H9 (cell line): ENCODE results near the gene FANK1. TPM values are rescaled to one million over a fixed set of nuclear protein-coding genes. Genes with fewer than 3 reads are reported as not detected.
"Not testable (repeated sequence)": the region's sequence is repeated elsewhere in the genome, so short reads cannot be mapped to it uniquely, and the experiment has no call there.

Experiments used
- DNase-seq: peaks from one replicate; pipeline ENCODE4 v3.0.0-alpha.2; 2017
- H2AFZ ChIP-seq: one replicate; pipeline ENCODE4 v1.6.1; 2013; ENCODE audit warnings: mild to moderate bottlenecking, low read length, control low read depth, moderate library complexity
- H2AK5ac ChIP-seq: 2 replicates; pipeline ENCODE4 v1.6.1; 2013; ENCODE audit warnings: low read length, control low read depth, mixed read lengths; ENCODE audit not compliant: insufficient read length
- H2BK120ac ChIP-seq: one replicate; pipeline ENCODE4 v1.6.1; 2013; ENCODE audit warnings: low read depth, mild to moderate bottlenecking, low read length, control low read depth, inconsistent platforms; ENCODE audit not compliant: poor library complexity, severe bottlenecking
- H2BK12ac ChIP-seq: 2 replicates; pipeline ENCODE4 v1.6.1; 2013; ENCODE audit warnings: low read length, control low read depth, mixed read lengths, low read depth; ENCODE audit not compliant: insufficient read length
- H2BK15ac ChIP-seq: 2 replicates; pipeline ENCODE4 v1.6.1; 2013; ENCODE audit warnings: low read depth, low read length, control low read depth
- H2BK20ac ChIP-seq: one replicate; pipeline ENCODE4 v1.6.1; 2013; ENCODE audit warnings: low read depth, mild to moderate bottlenecking, low read length, control low read depth, inconsistent platforms; ENCODE audit not compliant: poor library complexity, severe bottlenecking
- H2BK5ac ChIP-seq: 2 replicates; pipeline ENCODE4 v1.6.1; 2013; ENCODE audit warnings: low read length, control low read depth, mixed read lengths; ENCODE audit not compliant: insufficient read length
- H3K14ac ChIP-seq: 2 replicates; pipeline ENCODE4 v1.6.1; 2013; ENCODE audit warnings: low read length, control low read depth; ENCODE audit not compliant: insufficient read depth
- H3K18ac ChIP-seq: 2 replicates; pipeline ENCODE4 v1.6.1; 2013; ENCODE audit warnings: low read depth, mild to moderate bottlenecking, mixed read lengths, low read length, control low read depth; ENCODE audit not compliant: insufficient read length
- H3K23ac ChIP-seq: 2 replicates; pipeline ENCODE4 v1.6.1; 2013; ENCODE audit warnings: low read length, control low read depth, mixed read lengths, low read depth; ENCODE audit not compliant: insufficient read length
- H3K23me2 ChIP-seq: 2 replicates; pipeline ENCODE4 v1.6.1; 2013; ENCODE audit warnings: low read depth, mild to moderate bottlenecking, mixed read lengths, low read length, control low read depth; ENCODE audit not compliant: insufficient read length, poor library complexity, severe bottlenecking
- H3K27ac ChIP-seq: 2 replicates; pipeline ENCODE4 v1.5.1; 2013; ENCODE audit warnings: low read length, control low read depth, mixed read lengths, low read depth; ENCODE audit not compliant: insufficient read length
- H3K27me3 ChIP-seq: 2 replicates; pipeline ENCODE4 v1.6.1; 2013; ENCODE audit warnings: low read length, control low read depth, inconsistent platforms; ENCODE audit not compliant: insufficient read depth
- H3K4ac ChIP-seq: 2 replicates; pipeline ENCODE4 v1.6.1; 2013; ENCODE audit warnings: low read depth, mild to moderate bottlenecking, control low read depth, inconsistent platforms, low read length, moderate library complexity
- H3K4me1 ChIP-seq: 2 replicates; pipeline ENCODE4 v1.6.1; 2013; ENCODE audit warnings: low read length, control low read depth, inconsistent platforms; ENCODE audit not compliant: insufficient read depth
- H3K4me2 ChIP-seq: 2 replicates; pipeline ENCODE4 v1.6.1; 2013; ENCODE audit warnings: low read length, control low read depth, mixed read lengths; ENCODE audit not compliant: insufficient read length, insufficient read depth
- H3K56ac ChIP-seq: 2 replicates; pipeline ENCODE4 v1.6.1; 2013; ENCODE audit warnings: low read depth, mild to moderate bottlenecking, mixed read lengths, low read length, control low read depth; ENCODE audit not compliant: insufficient read length
- H3K79me1 ChIP-seq: 2 replicates; pipeline ENCODE4 v1.6.1; 2013; ENCODE audit warnings: low read depth, mild to moderate bottlenecking, moderate library complexity, low read length, control low read depth, inconsistent platforms; ENCODE audit not compliant: insufficient read depth, poor library complexity, severe bottlenecking
- H3K79me2 ChIP-seq: 2 replicates; pipeline ENCODE4 v1.6.1; 2013; ENCODE audit warnings: low read length, control low read depth, inconsistent platforms; ENCODE audit not compliant: insufficient read depth
- H3K9ac ChIP-seq: 2 replicates; pipeline ENCODE4 v1.6.1; 2013; ENCODE audit warnings: low read length, control low read depth, mixed read lengths; ENCODE audit not compliant: insufficient read length; ENCODE audit errors: extremely low read depth
- H3K9me3 ChIP-seq: one replicate; pipeline ENCODE4 v1.6.1; 2013; ENCODE audit warnings: low read depth, low read length, inconsistent platforms; ENCODE audit not compliant: control insufficient read depth
- H3T11ph ChIP-seq: one replicate; pipeline ENCODE4 v1.6.1; 2013; ENCODE audit warnings: mild to moderate bottlenecking, low read length, control low read depth, inconsistent platforms
- H4K20me1 ChIP-seq: one replicate; pipeline ENCODE4 v1.6.1; 2013; ENCODE audit not compliant: control insufficient read depth, insufficient read length, insufficient read depth
- H4K5ac ChIP-seq: 2 replicates; pipeline ENCODE4 v1.6.1; 2013; ENCODE audit warnings: low read depth, mild to moderate bottlenecking, mixed read lengths, low read length, control low read depth; ENCODE audit not compliant: insufficient read length
- H4K8ac ChIP-seq: replicated peaks from 2 replicates; pipeline ENCODE4 v1.6.1; 2013; ENCODE audit warnings: low read length, control low read depth, mixed read lengths, low read depth; ENCODE audit not compliant: insufficient read length
- H4K91ac ChIP-seq: 2 replicates; pipeline ENCODE4 v1.6.1; 2013; ENCODE audit warnings: low read depth, mild to moderate bottlenecking, moderate library complexity, mixed read lengths, low read length, control low read depth; ENCODE audit not compliant: insufficient read length
- H3K27ac Mint-ChIP-seq, 3 experiments: 2 replicates in 2 of 3; 3 replicates in 1 of 3; pipeline ENCODE4 v1.8.0; 2020 to 2021; ENCODE audit warnings: mixed read lengths in 3 of 3, mild to moderate bottlenecking in 1 of 3, moderate library complexity in 1 of 3
- H3K27me3 Mint-ChIP-seq: 2 replicates; pipeline ENCODE4 v1.8.0; 2021; ENCODE audit warnings: low read depth, mild to moderate bottlenecking, moderate library complexity, mixed read lengths
- H3K36me3 Mint-ChIP-seq, 3 experiments: 2 replicates in 2 of 3; 3 replicates in 1 of 3; pipeline ENCODE4 v1.8.0; 2020 to 2021; ENCODE audit warnings: low read depth in 3 of 3, mixed read lengths in 3 of 3; ENCODE audit not compliant: insufficient read depth in 1 of 3
- H3K4me1 Mint-ChIP-seq, 2 experiments: 2 replicates each; pipeline ENCODE4 v1.8.0; 2020; ENCODE audit warnings: mixed read lengths in 2 of 2
- H3K4me3 Mint-ChIP-seq, 2 experiments: 2 replicates in 1 of 2; 3 replicates in 1 of 2; pipeline ENCODE4 v1.8.0; 2020 to 2021; ENCODE audit warnings: mild to moderate bottlenecking in 2 of 2, mixed read lengths in 2 of 2, moderate library complexity in 1 of 2
- H3K9me3 Mint-ChIP-seq, 2 experiments: 2 replicates in 1 of 2; 3 replicates in 1 of 2; pipeline ENCODE4 v1.8.0; 2020; ENCODE audit warnings: mild to moderate bottlenecking in 2 of 2, mixed read lengths in 2 of 2, moderate library complexity in 1 of 2
- WGBS: extraction: QIAGEN DNeasy Blood & Tissue Kit; methylation state at CpG from one replicate; pipeline ENCODE4 v1.1.7; 2013; ENCODE audit warnings: missing lambda C conversion rate, low lambda C conversion rate, mixed read lengths; ENCODE audit not compliant: insufficient read length; ENCODE audit errors: extremely low coverage; 5-methylcytosine and 5-hydroxymethylcytosine counted together
- total RNA-seq: library from RNA; stranded (reverse); gene quantifications from 2 replicates; pipeline ENCODE4 v1.2.1, GENCODE V29; 2021

FANK1 gene
- total RNA-seq, 1 experiment from 2014 or later, result 0.68 TPM

DNA sequence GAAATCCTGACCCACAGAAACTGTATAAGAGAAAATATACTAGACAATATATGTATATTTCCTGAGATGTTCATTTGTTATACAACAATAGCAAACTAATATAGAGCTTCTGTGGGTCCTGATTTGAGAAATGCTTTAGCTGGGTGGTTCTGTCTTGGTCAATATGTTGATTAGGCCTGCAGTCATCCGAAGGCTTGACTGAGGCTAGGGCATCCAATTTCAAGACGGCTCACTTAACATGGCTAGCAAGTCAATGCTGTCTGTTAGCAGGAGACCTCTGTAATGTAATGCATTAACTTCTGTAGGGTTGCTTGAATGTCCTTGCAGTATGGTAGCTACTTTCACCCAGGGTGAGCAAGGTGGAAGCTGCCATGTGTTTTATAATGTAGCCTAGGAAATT, 12.4 kb downstream of the FANK1 start:
- not testable (repeated sequence) for H3K23ac ChIP-seq, H3K56ac ChIP-seq, H2BK15ac ChIP-seq, H3K27ac Mint-ChIP-seq, H3K4me1 ChIP-seq, DNase-seq, H3K27me3 Mint-ChIP-seq, H3K4ac ChIP-seq, H2AK5ac ChIP-seq, H3K79me2 ChIP-seq, H4K91ac ChIP-seq, H3K18ac ChIP-seq, H3K27ac ChIP-seq, H3T11ph ChIP-seq, H4K5ac ChIP-seq, H3K23me2 ChIP-seq, H2BK12ac ChIP-seq, H3K4me2 ChIP-seq, H3K4me3 Mint-ChIP-seq, H3K4me1 Mint-ChIP-seq, H2BK20ac ChIP-seq, H2BK120ac ChIP-seq, H4K8ac ChIP-seq, H3K79me1 ChIP-seq, H2AFZ ChIP-seq, H3K9ac ChIP-seq, H2BK5ac ChIP-seq, H4K20me1 ChIP-seq, H3K27me3 ChIP-seq, H3K14ac ChIP-seq
- Mint-ChIP-seq H3K36me3 (peaks cover 2 to 22% (median 14%) of the 10 kb centered on the region in 3 experiments), H3K9me3 (peaks cover 20 to 23% of the 10 kb centered on the region in 2 experiments)
- no CpG with 5 or more reads among the region's 2 CpGs for WGBS
- peaks cover 11% of the 10 kb centered on the region for H3K9me3 ChIP-seq

DNA sequence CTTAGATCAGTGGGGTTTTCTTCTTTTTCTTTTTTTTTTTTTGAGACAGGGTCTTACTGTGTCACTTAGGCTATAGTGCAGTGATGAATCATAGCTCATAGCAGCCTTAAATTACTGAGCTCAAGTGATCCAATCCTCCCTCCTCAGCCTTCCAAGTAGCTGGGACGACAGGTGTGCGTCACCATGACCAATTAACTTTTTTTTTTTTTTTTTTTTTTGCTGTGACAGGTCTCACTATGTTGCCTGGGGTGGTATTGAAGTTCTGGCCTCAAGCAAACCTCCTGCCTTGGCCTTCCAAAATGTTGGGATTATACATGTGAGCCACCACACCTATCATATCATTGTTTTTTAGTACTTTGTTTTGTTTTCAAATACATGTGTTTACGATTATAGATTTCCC, 13.1 kb downstream of the FANK1 start:
- not testable (repeated sequence) for H2BK20ac ChIP-seq, H3K79me2 ChIP-seq, H3K27ac Mint-ChIP-seq, H3K9ac ChIP-seq, H3K4ac ChIP-seq, H2BK12ac ChIP-seq, H3K56ac ChIP-seq, H2AK5ac ChIP-seq, H3K27me3 Mint-ChIP-seq, H4K5ac ChIP-seq, H3K27me3 ChIP-seq, H3K4me1 Mint-ChIP-seq, H2BK15ac ChIP-seq, H3K23me2 ChIP-seq, H3T11ph ChIP-seq, H3K14ac ChIP-seq, H2AFZ ChIP-seq, H3K4me3 Mint-ChIP-seq, H2BK5ac ChIP-seq, H3K23ac ChIP-seq, H3K79me1 ChIP-seq, H3K18ac ChIP-seq, H3K4me2 ChIP-seq, H4K91ac ChIP-seq, H2BK120ac ChIP-seq, H3K27ac ChIP-seq, DNase-seq, H3K4me1 ChIP-seq, H4K8ac ChIP-seq, H4K20me1 ChIP-seq
- peaks cover 20 to 23% of the 10 kb centered on the region in 2 experiments for H3K9me3 Mint-ChIP-seq
- WGBS, result no CpG with 5 or more reads among the region's 3 CpGs
- H3K36me3 Mint-ChIP-seq, result peaks cover 2 to 22% (median 14%) of the 10 kb centered on the region in 3 experiments
- H3K9me3 ChIP-seq, result peaks cover 11% of the 10 kb centered on the region
